Measurements from ENCODE around the gene PTPRG. TPM values are rescaled to one million over a fixed set of nuclear protein-coding genes. Genes with fewer than 3 reads are reported as not detected.
A peak's percentile ranks its signal among the peaks of the same experiment; 100 is the strongest.

Gene PTPRG
- total RNA-seq, 3 donors from 2014 or later: 28.9 to 54.7 (median 40.4) TPM

DNA sequence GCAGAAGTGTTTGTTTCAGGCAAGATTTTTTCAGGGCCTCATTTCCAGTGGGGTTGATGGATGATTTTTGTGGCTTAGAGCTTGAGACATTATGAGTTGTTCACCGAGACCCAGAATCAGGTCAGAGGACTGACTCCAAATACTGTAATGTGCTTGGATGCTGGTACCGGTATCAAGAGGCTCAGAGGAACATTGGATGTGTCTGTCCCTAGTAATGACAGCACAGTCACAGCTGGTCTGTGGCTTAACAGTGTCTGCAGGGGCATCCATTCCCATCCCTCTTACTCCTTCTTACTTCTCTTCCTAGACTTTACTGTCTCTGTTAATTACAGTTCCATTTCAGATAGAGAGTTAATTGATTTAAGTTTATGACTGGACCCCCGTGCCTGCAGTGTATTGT lies 107.8 kb downstream of the PTPRG start:
- intact Hi-C loops (cut with DNase I, micrococcal nuclease): no loop called here
- no peak overlapping the region for H3K4me3 ChIP-seq
- peaks cover 17% of the 10 kb centered on the region for H3K4me1 ChIP-seq (ENCODE audit: low read depth)
- H3K9me3 ChIP-seq: no peaks in the 10 kb centered on the region
- no peak for TF ChIP-seq CTCF (IDR thresholded peaks at IDR 0.05)
- no peaks in the 10 kb centered on the region for H3K36me3 ChIP-seq (ENCODE audit: low read depth)
- ATAC-seq (no peak), DNase-seq (no peak)

DNA sequence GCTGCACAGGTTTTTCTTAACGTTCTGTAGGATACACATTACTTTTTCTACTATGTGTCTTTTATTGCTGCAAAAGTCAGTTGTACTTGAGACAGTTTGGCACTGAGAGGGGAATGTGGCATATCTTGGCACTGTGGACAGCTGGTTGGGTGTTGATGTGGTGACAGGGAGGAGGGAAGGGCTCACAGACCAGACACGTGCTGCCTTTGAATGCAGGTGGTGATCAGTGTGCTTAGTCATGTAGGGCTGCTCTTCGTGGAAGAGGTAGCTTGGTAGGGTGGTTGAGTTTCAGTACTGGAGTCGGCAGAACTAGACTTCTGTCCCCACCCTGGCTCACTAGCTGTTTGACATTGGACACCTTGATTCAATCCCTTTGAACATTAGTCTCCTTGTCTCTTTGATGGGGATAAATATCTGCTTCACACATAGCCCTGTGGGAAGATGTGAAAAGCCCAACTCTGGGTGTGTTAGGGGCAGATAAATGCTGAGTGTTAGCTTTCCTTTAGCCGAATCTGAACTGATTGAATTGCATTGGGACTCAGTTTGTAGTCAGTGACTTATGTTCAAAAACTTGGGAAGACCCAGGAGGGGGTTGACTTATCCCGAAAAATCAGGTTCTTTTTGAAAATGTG lies 108.4 kb downstream of the PTPRG start:
- Histone ChIP-seq H3K4me3 (no peak overlapping the region), H3K36me3 (ENCODE audit: low read depth) (no peaks in the 10 kb centered on the region), H3K9me3 (no peaks in the 10 kb centered on the region), H3K4me1 (ENCODE audit: low read depth) (peaks cover 17% of the 10 kb centered on the region)
- DNase-seq: no peak
- peak; percentile 80 for ATAC-seq
- intact Hi-C loops (cut with DNase I, micrococcal nuclease): no loop called here
- no peak for TF ChIP-seq CTCF (IDR thresholded peaks at IDR 0.05)

- no peak for TF ChIP-seq CTCF (IDR thresholded peaks at IDR 0.05)
- intact Hi-C loops (cut with DNase I, micrococcal nuclease): no loop called here
- no peak for ATAC-seq
- Histone ChIP-seq H3K9me3 (no peaks in the 10 kb centered on the region), H3K36me3 (ENCODE audit: low read depth) (no peaks in the 10 kb centered on the region), H3K4me3 (no peak overlapping the region), H3K4me1 (ENCODE audit: low read depth) (no peaks in the 10 kb centered on the region)
- DNase-seq: no peak
Observed at GRCh38 chr3:61673651-61674050, 112.3 kb downstream of the PTPRG start.

GRCh38 chr3:61674596-61674995 lies 113.2 kb downstream of the PTPRG start:
- Histone ChIP-seq H3K36me3 (ENCODE audit: low read depth) (no peaks in the 10 kb centered on the region), H3K4me3 (no peak overlapping the region), H3K4me1 (ENCODE audit: low read depth) (no peaks in the 10 kb centered on the region), H3K9me3 (no peaks in the 10 kb centered on the region)
- no peak for DNase-seq
- no peak for ATAC-seq
- intact Hi-C loops (cut with DNase I, micrococcal nuclease): no loop called here
- TF ChIP-seq CTCF (IDR thresholded peaks at IDR 0.05): no peak

DNA sequence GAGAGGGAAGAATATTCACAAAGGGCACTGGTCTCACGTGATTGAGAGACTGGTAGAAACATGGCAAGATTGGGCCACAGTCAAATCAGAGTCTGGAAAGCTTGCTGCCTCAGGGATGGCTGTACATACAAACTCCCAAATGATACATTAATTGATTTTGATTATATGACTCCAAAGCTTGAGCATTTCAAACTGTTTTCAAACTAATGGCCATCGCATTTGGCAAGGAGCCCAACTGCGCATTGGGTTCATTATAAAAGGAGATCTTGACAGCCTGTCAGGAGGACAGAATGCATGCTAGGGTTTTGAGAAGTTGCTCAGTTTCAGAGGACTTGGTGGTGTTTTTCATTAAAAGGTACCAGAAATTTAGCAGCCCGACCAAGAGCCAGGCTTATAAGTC lies 117.7 kb downstream of the PTPRG start:
- intact Hi-C loops (cut with DNase I, micrococcal nuclease): no loop called here
- Histone ChIP-seq H3K4me1 (ENCODE audit: low read depth) (no peaks in the 10 kb centered on the region), H3K9me3 (no peaks in the 10 kb centered on the region), H3K36me3 (ENCODE audit: low read depth) (no peaks in the 10 kb centered on the region), H3K4me3 (no peak overlapping the region)
- ATAC-seq (no peak), DNase-seq (no peak)
- no peak for TF ChIP-seq CTCF (IDR thresholded peaks at IDR 0.05)

GRCh38 chr3:61680617-61681016 lies 119.2 kb downstream of the PTPRG start:
- no peak overlapping the region for H3K4me3 ChIP-seq
- no peaks in the 10 kb centered on the region for H3K4me1 ChIP-seq (ENCODE audit: low read depth)
- H3K36me3 ChIP-seq (ENCODE audit: low read depth): no peaks in the 10 kb centered on the region
- no peak for ATAC-seq
- intact Hi-C loops (cut with DNase I, micrococcal nuclease): no loop called here
- no peak for TF ChIP-seq CTCF (IDR thresholded peaks at IDR 0.05)
- no peaks in the 10 kb centered on the region for H3K9me3 ChIP-seq
- no peak for DNase-seq

Measured in mucosa of descending colon (tissue), 3 donors.